H1 (cell line): ENCODE results near the gene SLC1A2.

Experiments
- CHD2 ChIP-seq: IDR thresholded peaks from 2 replicates; pipeline ENCODE4 v1.6.1; 2012; ENCODE audit warnings: low read length, improper control_type of control experiment
- NANOG ChIP-seq: IDR thresholded peaks from 2 replicates; pipeline ENCODE4 v1.6.1; 2011; ENCODE audit warnings: low read length, low read depth, mild to moderate bottlenecking, inconsistent platforms; ENCODE audit not compliant: insufficient read depth, poor library complexity, severe bottlenecking
- POLR2A ChIP-seq, 2 experiments: IDR thresholded peaks; 1 replicate in 1 of 2; 2 replicates in 1 of 2; pipeline ENCODE4 v1.6.1; 2011; ENCODE audit warnings: low read depth in 2 of 2, low read length in 2 of 2, mild to moderate bottlenecking in 2 of 2; ENCODE audit errors: control extremely low read depth in 1 of 2
- RAD21 ChIP-seq, 2 experiments: IDR thresholded peaks in 1 of 2; conservative IDR thresholded peaks in 1 of 2; 2 replicates each; pipeline ENCODE4 v1.6.1; 2011; ENCODE audit warnings: low read depth in 2 of 2, low read length in 2 of 2, improper control_type of control experiment in 1 of 2, inconsistent platforms in 1 of 2, mild to moderate bottlenecking in 1 of 2, moderate library complexity in 1 of 2
- TBP ChIP-seq: IDR thresholded peaks from 2 replicates; pipeline ENCODE4 v1.6.1; 2011; ENCODE audit warnings: low read depth, low read length, improper control_type of control experiment
- YY1 ChIP-seq: IDR thresholded peaks from 2 replicates; pipeline ENCODE4 v1.6.1; 2011; ENCODE audit warnings: low read depth, mild to moderate bottlenecking, low read length
- TF ChIP-seq, protein P1 (sequence below), 3 experiments: IDR thresholded peaks; 1 replicate in 2 of 3; 2 replicates in 1 of 3; pipeline versions ENCODE4 v1.5.1 to v1.6.1; 2011; ENCODE audit warnings: low read length in 3 of 3, mild to moderate bottlenecking in 3 of 3, inconsistent platforms in 2 of 3, low read depth in 1 of 3, moderate library complexity in 1 of 3; ENCODE audit not compliant: insufficient read depth in 1 of 3; ENCODE audit errors: control extremely low read depth in 1 of 3

DNA sequence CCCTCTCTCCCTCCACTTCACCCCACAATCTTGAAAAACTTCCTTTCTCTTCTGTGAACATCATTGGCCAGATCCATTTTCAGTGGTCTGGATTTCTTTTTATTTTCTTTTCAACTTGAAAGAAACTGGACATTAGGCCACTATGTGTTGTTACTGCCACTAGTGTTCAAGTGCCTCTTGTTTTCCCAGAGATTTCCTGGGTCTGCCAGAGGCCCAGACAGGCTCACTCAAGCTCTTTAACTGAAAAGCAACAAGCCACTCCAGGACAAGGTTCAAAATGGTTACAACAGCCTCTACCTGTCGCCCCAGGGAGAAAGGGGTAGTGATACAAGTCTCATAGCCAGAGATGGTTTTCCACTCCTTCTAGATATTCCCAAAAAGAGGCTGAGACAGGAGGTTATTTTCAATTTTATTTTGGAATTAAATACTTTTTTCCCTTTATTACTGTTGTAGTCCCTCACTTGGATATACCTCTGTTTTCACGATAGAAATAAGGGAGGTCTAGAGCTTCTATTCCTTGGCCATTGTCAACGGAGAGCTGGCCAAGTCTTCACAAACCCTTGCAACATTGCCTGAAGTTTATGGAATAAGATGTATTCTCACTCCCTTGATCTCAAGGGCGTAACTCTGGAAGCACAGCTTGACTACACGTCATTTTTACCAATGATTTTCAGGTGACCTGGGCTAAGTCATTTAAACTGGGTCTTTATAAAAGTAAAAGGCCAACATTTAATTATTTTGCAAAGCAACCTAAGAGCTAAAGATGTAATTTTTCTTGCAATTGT, 188.1 kb downstream of the SLC1A2 start:
- TF ChIP-seq RAD21 (IDR thresholded peaks at IDR 0.05 in 1 of 2, conservative IDR thresholded peaks at IDR 0.05 in 1 of 2; ENCODE audit: low read depth in 2 of 2, low read length in 2 of 2) (no peak), CHD2 (no peak), NANOG (no peak), TBP (no peak), POLR2A (IDR thresholded peaks at IDR 0.05; ENCODE audit: control extremely low read depth in 1 of 2, low read depth in 2 of 2, low read length in 2 of 2) (no peak), YY1 (no peak)
- TF ChIP-seq, protein P1, sequence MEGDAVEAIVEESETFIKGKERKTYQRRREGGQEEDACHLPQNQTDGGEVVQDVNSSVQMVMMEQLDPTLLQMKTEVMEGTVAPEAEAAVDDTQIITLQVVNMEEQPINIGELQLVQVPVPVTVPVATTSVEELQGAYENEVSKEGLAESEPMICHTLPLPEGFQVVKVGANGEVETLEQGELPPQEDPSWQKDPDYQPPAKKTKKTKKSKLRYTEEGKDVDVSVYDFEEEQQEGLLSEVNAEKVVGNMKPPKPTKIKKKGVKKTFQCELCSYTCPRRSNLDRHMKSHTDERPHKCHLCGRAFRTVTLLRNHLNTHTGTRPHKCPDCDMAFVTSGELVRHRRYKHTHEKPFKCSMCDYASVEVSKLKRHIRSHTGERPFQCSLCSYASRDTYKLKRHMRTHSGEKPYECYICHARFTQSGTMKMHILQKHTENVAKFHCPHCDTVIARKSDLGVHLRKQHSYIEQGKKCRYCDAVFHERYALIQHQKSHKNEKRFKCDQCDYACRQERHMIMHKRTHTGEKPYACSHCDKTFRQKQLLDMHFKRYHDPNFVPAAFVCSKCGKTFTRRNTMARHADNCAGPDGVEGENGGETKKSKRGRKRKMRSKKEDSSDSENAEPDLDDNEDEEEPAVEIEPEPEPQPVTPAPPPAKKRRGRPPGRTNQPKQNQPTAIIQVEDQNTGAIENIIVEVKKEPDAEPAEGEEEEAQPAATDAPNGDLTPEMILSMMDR (IDR thresholded peaks at IDR 0.05; ENCODE audit: control extremely low read depth in 1 of 3, insufficient read depth in 1 of 3, low read depth in 1 of 3, low read length in 3 of 3): no peak
